GM12878 (cell line): Measurements from ENCODE around the gene MLN. TPM values are rescaled to one million over a fixed set of nuclear protein-coding genes. Genes with fewer than 3 reads are reported as not detected.

Experiments
- ATAC-seq: fragments of 200-7000 bp; cut with Tn5 transposase; 3 replicates; pipeline ENCODE4 v1.9.1; 2020; ENCODE audit warnings: mild to moderate bottlenecking, moderate library complexity
- BruUV-seq: library from RNA; stranded (reverse); fragments of 400-500 nt; replicated peaks from 2 replicates; lab custom pipeline; 2021; lab: Mats Ljungman, UMichigan
- CTCF ChIA-PET: fragments of 300-600 bp; sonication (Branson Sonifier 250); formaldehyde crosslinking; extraction: SDS; loops from one replicate; lab custom pipeline; 2021; ENCODE audit warnings: inconsistent platforms; lab: Yijun Ruan, JAX
- POLR2A ChIA-PET: fragments of 350-600 bp; formaldehyde crosslinking; extraction: SDS; loops from one replicate; lab custom pipeline; 2021; ENCODE audit warnings: inconsistent platforms; lab: Charles Lee
- RAD21 ChIA-PET: fragments of 300-600 bp; sonication (Branson Sonifier 250); formaldehyde crosslinking; loops from one replicate; lab custom pipeline; 2023; ENCODE audit warnings: antibody characterized with exemption; ENCODE audit not compliant: unreplicated experiment; lab: Charles Lee
- SMC1A ChIA-PET: fragments of 300-600 bp; sonication (Branson Sonifier 250); formaldehyde crosslinking; loops from one replicate; lab custom pipeline; 2023; ENCODE audit not compliant: unreplicated experiment, uncharacterized antibody; lab: Charles Lee
- DNase-seq: peaks from one replicate; pipeline ENCODE4 v3.0.0-alpha.2; 2011; ENCODE audit warnings: low read depth, low spot score
- FAIRE-seq: peaks from 3 replicates; lab custom pipeline; 2011; peaks lifted over from hg19 to GRCh38; lab: Jason Lieb, UNC
- H2AFZ ChIP-seq: 2 replicates; pipeline ENCODE4 v1.6.0; 2011; ENCODE audit warnings: low read depth, low read length, control low read depth; ENCODE audit not compliant: control insufficient read depth
- H3K27ac ChIP-seq: 2 replicates; pipeline ENCODE4 v1.5.1; 2011; ENCODE audit warnings: control low read depth; ENCODE audit not compliant: control insufficient read depth, insufficient read depth
- H3K27me3 ChIP-seq, 2 experiments: replicated peaks in 1 of 2; 2 replicates each; pipeline versions ENCODE4 v1.6.0 to v1.6.1; 2011; ENCODE audit warnings: low read length in 1 of 2; ENCODE audit not compliant: control insufficient read depth in 2 of 2, insufficient read depth in 2 of 2
- H3K36me3 ChIP-seq, 2 experiments: 2 replicates each; pipeline ENCODE4 v1.5.1; 2011; ENCODE audit warnings: low read length in 1 of 2; ENCODE audit not compliant: control insufficient read depth in 2 of 2, insufficient read depth in 2 of 2
- H3K4me1 ChIP-seq: 2 replicates; pipeline ENCODE4 v1.6.1; 2011; ENCODE audit warnings: mild to moderate bottlenecking, low read length, moderate library complexity, mixed read lengths; ENCODE audit not compliant: control insufficient read depth, insufficient read depth
- H3K4me2 ChIP-seq: 2 replicates; pipeline ENCODE4 v1.6.0; 2011; ENCODE audit warnings: control low read depth; ENCODE audit not compliant: control insufficient read depth, insufficient read depth
- H3K4me3 ChIP-seq: fragments of 200-600 bp; sonication (generic); 2 replicates; pipeline ENCODE4 v1.5.1; 2016
- H3K79me2 ChIP-seq: 2 replicates; pipeline ENCODE4 v1.6.0; 2011; ENCODE audit warnings: low read length; ENCODE audit not compliant: control insufficient read depth, insufficient read depth
- H3K9ac ChIP-seq: 2 replicates; pipeline ENCODE4 v1.8.0; 2011; ENCODE audit warnings: low read length, control low read depth, mixed read lengths; ENCODE audit not compliant: control insufficient read depth, insufficient read depth
- H3K9me3 ChIP-seq: replicated peaks from 3 replicates; pipeline ENCODE4 v1.5.1; 2011; ENCODE audit warnings: mild to moderate bottlenecking, low read length; ENCODE audit not compliant: control insufficient read depth, insufficient read depth
- H4K20me1 ChIP-seq: 2 replicates; pipeline ENCODE4 v1.6.0; 2011; ENCODE audit not compliant: control insufficient read depth, insufficient read depth
- CHD2 ChIP-seq: IDR thresholded peaks from 2 replicates; pipeline ENCODE4 v1.6.1; 2011; ENCODE audit warnings: low read depth, low read length, improper control_type of control experiment, borderline replicate concordance
- CTCF ChIP-seq, 3 experiments: IDR thresholded peaks in 2 of 3; conservative IDR thresholded peaks in 1 of 3; 2 replicates each; pipeline ENCODE4 v1.5.1; 2011; ENCODE audit warnings: low read depth in 3 of 3, low read length in 3 of 3, mild to moderate bottlenecking in 3 of 3, control low read depth in 2 of 3, moderate library complexity in 2 of 3, inconsistent platforms in 1 of 3, mixed read lengths in 1 of 3; ENCODE audit not compliant: control insufficient read depth in 2 of 3, insufficient read depth in 1 of 3; ENCODE audit errors: extremely low read depth in 1 of 3
- ZBTB33 ChIP-seq: fragments of 450-650 bp; IDR thresholded peaks from 2 replicates; pipeline ENCODE4 v1.6.1; 2017; ENCODE audit warnings: mild to moderate bottlenecking
- WGBS: methylation state at CpG from one replicate; pipeline ENCODE4 v1.1.6; 2016; ENCODE audit warnings: low lambda C conversion rate; ENCODE audit not compliant: insufficient replicate concordance, insufficient coverage; ENCODE audit errors: missing lambda C conversion rate; 5-methylcytosine and 5-hydroxymethylcytosine counted together
- in situ Hi-C: fragments of 300-500 bp; cut with MboI; formaldehyde crosslinking; loops from 9 replicates; pipeline ENCODE4 v1.14.3; 2018; ENCODE audit warnings: mixed read lengths
- intact Hi-C: fragments of 100-400 bp; cut with micrococcal nuclease; formaldehyde crosslinking; loops from one replicate; pipeline ENCODE4 v1.14.2; 2022; ENCODE audit not compliant: unreplicated experiment
- polyA plus RNA-seq, 11 experiments: library from polyadenylated mRNA; depleted of rRNA in 4 of 11; unstranded in 6 of 11; stranded (reverse) in 5 of 11; fragments of >200 nt; fragmentation: Nextera tagmentation in 4 of 11; fragmentation: Illumina TruSeq in 1 of 11; extraction: Ambion mirVana in 4 of 11; extraction: Trizol in 1 of 11; gene quantifications; 1 replicate in 1 of 11; 2 replicates in 10 of 11; pipeline versions ENCODE4 v1.2.1 to v1.2.3, GENCODE V29; 2011 to 2016; ENCODE audit warnings: inconsistent platforms in 2 of 11, missing spikeins in 2 of 11, low read depth in 1 of 11
- total RNA-seq, 4 experiments: library from RNA; depleted of rRNA in 3 of 4; stranded (reverse); fragments of >200 nt in 3 of 4; fragmentation: Illumina TruSeq in 1 of 4; extraction: Trizol in 1 of 4; gene quantifications; 2 replicates each; pipeline versions ENCODE4 v1.2.1 to v1.2.3, GENCODE V29; 2013 to 2021

The MLN gene
- total and polyA plus RNA-seq, 10 of the 15 experiments (the other 5 are each of a cell fraction or from before 2014, with no cell fraction given), result not detected

GRCh38 chr6:33826537-33826936 lies 22.7 kb upstream of the MLN start:
- no peak overlapping the region for H3K9ac ChIP-seq
- no peaks in the 10 kb centered on the region for H4K20me1 ChIP-seq
- H3K4me3 ChIP-seq, result no peak overlapping the region
- H3K36me3 ChIP-seq, result no peaks in the 10 kb centered on the region
- H3K4me1 ChIP-seq, result no peaks in the 10 kb centered on the region
- no peaks in the 10 kb centered on the region; a peak in 3 of 4 replicates for H3K27me3 ChIP-seq
- ChIA-PET RAD21 (no interaction called here), SMC1A (no interaction called here), POLR2A (no interaction called here), CTCF (no interaction called here)
- H3K27ac ChIP-seq, result no peak overlapping the region
- H3K9me3 ChIP-seq, result no peaks in the 10 kb centered on the region
- no peaks in the 10 kb centered on the region for H3K79me2 ChIP-seq
- BruUV-seq, result no TSS peak
- ATAC-seq (peak; percentile 15; the same call in 1 of the 3 replicates), FAIRE-seq (no peak), DNase-seq (no peak)
- TF ChIP-seq ZBTB33, result no peak
- TF ChIP-seq CHD2, result no peak
- peak in 1 of 3 experiments; percentile 14; a peak in 1 of 6 replicates for TF ChIP-seq CTCF (IDR thresholded peaks at IDR 0.05 in 2 of 3, conservative IDR thresholded peaks at IDR 0.05 in 1 of 3; ENCODE audit: control insufficient read depth in 2 of 3, extremely low read depth in 1 of 3, insufficient read depth in 1 of 3, low read depth in 3 of 3, low read length in 3 of 3)
- H3K4me2 ChIP-seq, result no peak overlapping the region
- intact Hi-C loops, result no loop called here
- WGBS, result 16% methylated on average over 2 of the region's 2 CpGs
- no peak overlapping the region for H2AFZ ChIP-seq
- in situ Hi-C loops, result no loop called here
